HL-60 (cell line): ENCODE measurements around the gene LHX4.

ENCODE experiments used
- CTCF ChIP-seq: IDR thresholded peaks from one replicate; pipeline ENCODE4 v1.5.1; 2011; ENCODE audit warnings: low read length, control low read depth, inconsistent platforms; ENCODE audit not compliant: insufficient read depth
- REST ChIP-seq: IDR thresholded peaks from 2 replicates; pipeline ENCODE4 v1.6.1; 2012; ENCODE audit warnings: low read depth; ENCODE audit not compliant: insufficient replicate concordance

GRCh38 chr1:180249725-180250498, 19.8 kb downstream of the LHX4 start:
- TF ChIP-seq CTCF (no peak), REST (no peak)
